Activated B cell treated with CpG ODN at 0.5 μM for 24 hours (primary cell): ENCODE results near the gene NT5C. TPM values are rescaled to one million over a fixed set of nuclear protein-coding genes. Genes with fewer than 3 reads are reported as not detected.

Source experiments
- ATAC-seq: fragments of 200-7000 bp; cut with Tn5 transposase; one replicate; pipeline ENCODE4 v1.10.0; 2021; ENCODE audit warnings: low read depth, mild to moderate bottlenecking, moderate library complexity
- CTCF ChIA-PET: fragments of 350-600 bp; sonication (Branson Sonifier 250); formaldehyde crosslinking; loops from one replicate; lab custom pipeline; 2021; ENCODE audit warnings: antibody characterized with exemption; lab: Charles Lee
- POLR2A ChIA-PET: fragments of 350-600 bp; sonication (Branson Sonifier 250); formaldehyde crosslinking; loops from one replicate; lab custom pipeline; 2021; ENCODE audit warnings: antibody characterized with exemption; lab: Charles Lee
- DNase-seq: peaks from one replicate; pipeline ENCODE4 v3.0.0; 2022
- H3K27ac Mint-ChIP-seq: one replicate; pipeline ENCODE4 v1.8.0; 2020; ENCODE audit warnings: mixed read lengths
- H3K27me3 Mint-ChIP-seq: one replicate; pipeline ENCODE4 v1.8.0; 2021; ENCODE audit warnings: mixed read lengths
- H3K36me3 Mint-ChIP-seq: one replicate; pipeline ENCODE4 v1.8.0; 2021; ENCODE audit warnings: low read depth, mixed read lengths
- H3K4me1 Mint-ChIP-seq: one replicate; pipeline ENCODE4 v1.8.0; 2021; ENCODE audit warnings: mixed read lengths
- H3K4me3 Mint-ChIP-seq: one replicate; pipeline ENCODE4 v1.8.0; 2020; ENCODE audit warnings: mild to moderate bottlenecking, mixed read lengths
- H3K9me3 Mint-ChIP-seq: one replicate; pipeline ENCODE4 v1.8.0; 2020; ENCODE audit warnings: mixed read lengths
- CTCF ChIP-seq: fragments of 200-600 bp; IDR thresholded peaks from one replicate; pipeline ENCODE4 v1.8.0; 2022; ENCODE audit warnings: antibody characterized with exemption, mild to moderate bottlenecking
- intact Hi-C: fragments of 100-400 bp; cut with micrococcal nuclease; formaldehyde crosslinking; loops from one replicate; pipeline ENCODE4 v1.15.1; 2024
- total RNA-seq: library from RNA; stranded (reverse); gene quantifications from 2 replicates; pipeline ENCODE4 v1.2.3, GENCODE V29; 2022

The NT5C gene
- total RNA-seq, 1 donor from 2014 or later, result 95.0 TPM

GRCh38 chr17:75124819-75125162 is 6.8 kb downstream of the NT5C start:
- Mint-ChIP-seq H3K27ac (peak overlapping the region; percentile 41), H3K36me3 (peaks cover 28% of the 10 kb centered on the region), H3K4me3 (no peak overlapping the region), H3K9me3 (no peaks in the 10 kb centered on the region), H3K4me1 (peaks cover 40% of the 10 kb centered on the region), H3K27me3 (no peaks in the 10 kb centered on the region)
- intact Hi-C loops, result no loop called here
- ChIA-PET CTCF (interaction anchor here (5.7 kb wide), 1 partner anchor 10 kb away, joined by 35 read pairs; no protein-coding TSS in a partner anchor), POLR2A (interaction anchor here (0.6 to 13.0 kb wide), 5 partner anchors 7 to 731 kb away, joined by 3 to 292 read pairs (median 4); partner anchors contain the start of genes NT5C, SUMO2 and WBP2)
- TF ChIP-seq CTCF, result no peak
- ATAC-seq (no peak), DNase-seq (no peak)

GRCh38 chr17:75124041-75124818 is 7.3 kb downstream of the NT5C start:
- ChIA-PET CTCF (interaction anchor here (0.6 to 5.7 kb wide), 5 partner anchors 10 to 78 kb away, joined by 3 to 35 read pairs (median 3); no protein-coding TSS in a partner anchor), POLR2A (interaction anchor here (0.6 to 13.0 kb wide), 5 partner anchors 7 to 731 kb away, joined by 3 to 292 read pairs (median 4); partner anchors contain the start of genes NT5C, SUMO2 and WBP2)
- peak overlapping the region; percentile 41 for H3K27ac Mint-ChIP-seq
- peaks cover 36% of the 10 kb centered on the region for H3K4me1 Mint-ChIP-seq
- DNase-seq (no peak), ATAC-seq (peak; percentile 75)
- intact Hi-C loops, result no loop called here
- TF ChIP-seq CTCF, result no peak
- peaks cover 23% of the 10 kb centered on the region for H3K36me3 Mint-ChIP-seq
- H3K27me3 Mint-ChIP-seq, result no peaks in the 10 kb centered on the region
- H3K4me3 Mint-ChIP-seq, result no peak overlapping the region
- no peaks in the 10 kb centered on the region for H3K9me3 Mint-ChIP-seq

GRCh38 chr17:75118307-75118706 is 13.2 kb downstream of the NT5C start:
- DNase-seq (no peak), ATAC-seq (no peak)
- Mint-ChIP-seq H3K4me1 (peaks cover 59% of the 10 kb centered on the region), H3K4me3 (no peak overlapping the region), H3K36me3 (peaks cover 16% of the 10 kb centered on the region), H3K9me3 (no peaks in the 10 kb centered on the region), H3K27me3 (no peaks in the 10 kb centered on the region), H3K27ac (peak overlapping the region; percentile 59)
- CTCF ChIA-PET, result interaction anchor here (2.0 to 8.7 kb wide), 3 partner anchors 12 to 83 kb away, joined by 6 to 192 read pairs (median 37); partner anchors contain the start of gene NT5C
- no peak for TF ChIP-seq CTCF
- POLR2A ChIA-PET, result interaction anchor here (0.5 to 9.7 kb wide), 11 partner anchors 11 to 1397 kb away, joined by 3 to 292 read pairs (median 6); partner anchors contain the start of genes GGA3, JPT1, MRPS7 and NT5C
- intact Hi-C loops, result loop anchor here (10.0 kb wide), 1 partner anchor 146 kb away; the partner anchor contains the start of genes GGA3 and MRPS7

GRCh38 chr17:75116737-75117136 is 14.8 kb downstream of the NT5C start:
- CTCF ChIA-PET, result interaction anchor here (1.6 to 8.7 kb wide), 4 partner anchors 14 to 155 kb away, joined by 3 to 192 read pairs (median 22); partner anchors contain the start of gene NT5C
- POLR2A ChIA-PET, result interaction anchor here (0.7 to 9.7 kb wide), 8 partner anchors 13 to 145 kb away, joined by 3 to 292 read pairs (median 9); partner anchors contain the start of genes GGA3, JPT1, MRPS7 and NT5C
- no peak for DNase-seq
- TF ChIP-seq CTCF, result no peak
- intact Hi-C loops, result loop anchor here (10.0 kb wide), 1 partner anchor 148 kb away; the partner anchor contains the start of genes GGA3 and MRPS7
- H3K27me3 Mint-ChIP-seq, result no peaks in the 10 kb centered on the region
- no peak overlapping the region for H3K4me3 Mint-ChIP-seq
- no peak for ATAC-seq
- no peak overlapping the region for H3K27ac Mint-ChIP-seq
- no peaks in the 10 kb centered on the region for H3K9me3 Mint-ChIP-seq
- peaks cover 64% of the 10 kb centered on the region for H3K4me1 Mint-ChIP-seq
- peaks cover 17% of the 10 kb centered on the region for H3K36me3 Mint-ChIP-seq
